SU-DHL-6 (cell line): ENCODE results near the gene SIAE.

Experiments used
- CTCF ChIP-seq: fragments of 200-600 bp; sonication (generic); IDR thresholded peaks from one replicate; pipeline ENCODE4 v1.5.1; 2017; ENCODE audit warnings: antibody characterized with exemption, mild to moderate bottlenecking, low read length, moderate library complexity; ENCODE audit not compliant: insufficient read depth, poor library complexity, severe bottlenecking
- EZH2phosphoT487 ChIP-seq: fragments of 200-600 bp; sonication (generic), shearing (Covaris generic); conservative IDR thresholded peaks from 2 replicates; pipeline ENCODE4 v1.6.1; 2018; ENCODE audit warnings: mild to moderate bottlenecking, antibody characterized with exemption, low read length, moderate library complexity, mixed read lengths

GRCh38 chr11:124643042-124643604 is 30.4 kb downstream of the SIAE start:
- TF ChIP-seq CTCF: no peak
- TF ChIP-seq EZH2phosphoT487: no peak
